Middle frontal gyrus (tissue), 1 donor: ENCODE results near the gene SYPL2.
A peak's percentile ranks its signal among the peaks of the same experiment; 100 is the strongest.
"Not testable (repeated sequence)": the region's sequence is repeated elsewhere in the genome, so short reads cannot be mapped to it uniquely, and the experiment has no call there.

Experiments used
- DNase-seq: peaks from one replicate; pipeline ENCODE4 v3.0.0-alpha.2; 2015; ENCODE audit warnings: low spot score; ENCODE audit errors: extremely low spot score

SYPL2 gene

DNA sequence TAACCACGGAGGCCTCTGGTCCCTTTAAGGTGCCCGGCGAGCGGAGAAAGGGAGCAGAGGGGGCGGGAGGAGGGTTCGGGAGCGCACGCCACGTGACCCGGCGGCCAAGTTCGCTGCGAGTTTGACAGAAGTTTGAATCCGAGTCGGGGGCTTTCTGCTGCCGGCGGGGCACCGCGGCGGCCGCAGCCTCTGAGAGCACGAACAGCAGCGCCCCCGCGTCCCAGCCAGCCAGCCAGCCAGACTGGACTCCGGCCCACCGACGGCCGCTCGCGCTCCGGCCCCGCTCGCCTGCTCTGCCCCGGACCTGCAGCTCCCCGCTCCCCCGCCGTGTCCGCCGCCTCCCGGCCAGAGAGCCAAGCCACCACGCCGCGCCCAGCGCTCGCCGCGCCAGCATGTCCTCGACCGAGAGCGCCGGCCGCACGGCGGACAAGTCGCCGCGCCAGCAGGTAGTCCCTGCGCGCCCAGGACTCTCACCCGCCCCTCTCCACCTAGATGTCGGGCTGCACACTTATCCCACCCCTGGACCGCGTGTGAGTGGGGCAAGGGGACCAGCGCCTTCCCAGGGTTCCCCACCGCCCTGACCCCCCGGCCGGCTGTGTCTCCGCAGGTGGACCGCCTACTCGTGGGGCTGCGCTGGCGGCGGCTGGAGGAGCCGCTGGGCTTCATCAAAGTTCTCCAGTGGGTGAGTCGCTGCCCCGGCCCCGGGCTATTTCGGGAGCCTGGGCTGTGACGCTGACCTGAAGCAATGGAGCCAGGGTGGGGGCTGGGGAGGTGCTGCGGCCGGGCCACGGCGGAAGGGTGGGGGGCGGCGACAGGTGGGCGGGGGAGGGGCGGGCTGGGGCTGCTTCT, at the start of gene SYPL2:
SYPL2 (plus strand) TSS at position 95 of the 849 bp plus-strand sequence; CDS start at position 393, 298 bp downstream.
- DNase-seq, result no peak

DNA sequence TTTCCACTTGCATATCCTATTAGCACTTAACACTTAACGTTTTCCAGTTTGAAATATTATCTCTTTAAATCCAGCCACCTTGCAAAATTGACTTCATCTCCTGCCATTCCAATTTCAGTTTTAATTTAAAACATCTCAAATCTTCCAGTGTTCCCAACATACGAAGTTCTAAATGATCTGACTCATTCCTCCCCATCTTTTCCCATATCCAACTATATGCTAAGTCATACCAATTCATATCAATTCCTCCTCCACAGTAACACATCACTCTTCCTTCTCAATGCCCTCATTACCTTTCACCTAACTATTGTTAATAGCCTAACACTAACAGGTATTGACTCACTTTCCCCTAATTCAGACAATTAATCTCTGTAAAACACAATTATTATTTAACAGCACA, 42.8 kb upstream of the SYPL2 start:
- DNase-seq, result no peak

DNA sequence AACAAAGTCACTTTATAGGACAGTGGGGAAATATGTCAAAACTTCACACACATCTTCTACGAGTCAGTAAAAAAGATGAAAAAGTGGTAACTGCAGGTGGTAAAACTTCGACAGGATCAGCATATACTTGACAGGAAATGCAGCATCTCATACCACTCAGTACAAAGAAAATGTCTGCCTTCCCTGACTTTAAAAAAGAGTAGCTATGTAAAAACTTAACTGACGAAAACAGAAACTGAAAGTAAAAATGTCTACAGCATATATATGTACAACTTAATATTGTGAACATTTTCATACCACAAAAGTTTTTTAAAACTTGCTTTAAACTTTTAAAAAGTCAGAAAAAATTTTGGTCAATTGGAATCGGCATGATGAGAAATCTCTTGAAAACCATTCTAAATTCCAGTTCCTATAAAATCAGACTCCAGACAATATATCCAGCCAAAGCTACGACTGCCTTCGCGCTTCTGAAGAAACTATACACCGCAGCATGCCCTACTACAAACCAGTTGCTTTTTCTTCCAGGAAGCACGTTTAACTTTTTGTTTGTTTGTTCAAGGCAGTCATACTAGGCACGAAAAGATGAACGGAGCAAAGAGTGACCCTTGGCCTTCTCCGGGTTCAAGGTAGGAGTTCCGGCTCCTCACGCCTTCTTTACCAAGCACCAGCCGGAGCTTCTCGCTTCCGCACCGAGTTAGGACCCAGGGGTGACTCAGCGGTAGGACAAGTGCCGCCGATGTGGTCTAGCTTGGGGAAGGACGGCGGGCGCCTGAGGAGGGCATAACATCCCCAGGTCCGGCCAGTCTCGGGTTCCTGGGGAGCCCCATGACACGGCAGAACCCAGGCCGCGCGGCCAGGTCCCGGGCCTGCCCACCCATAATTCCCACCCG, 40.7 kb upstream of the SYPL2 start:
- no peak for DNase-seq

DNA sequence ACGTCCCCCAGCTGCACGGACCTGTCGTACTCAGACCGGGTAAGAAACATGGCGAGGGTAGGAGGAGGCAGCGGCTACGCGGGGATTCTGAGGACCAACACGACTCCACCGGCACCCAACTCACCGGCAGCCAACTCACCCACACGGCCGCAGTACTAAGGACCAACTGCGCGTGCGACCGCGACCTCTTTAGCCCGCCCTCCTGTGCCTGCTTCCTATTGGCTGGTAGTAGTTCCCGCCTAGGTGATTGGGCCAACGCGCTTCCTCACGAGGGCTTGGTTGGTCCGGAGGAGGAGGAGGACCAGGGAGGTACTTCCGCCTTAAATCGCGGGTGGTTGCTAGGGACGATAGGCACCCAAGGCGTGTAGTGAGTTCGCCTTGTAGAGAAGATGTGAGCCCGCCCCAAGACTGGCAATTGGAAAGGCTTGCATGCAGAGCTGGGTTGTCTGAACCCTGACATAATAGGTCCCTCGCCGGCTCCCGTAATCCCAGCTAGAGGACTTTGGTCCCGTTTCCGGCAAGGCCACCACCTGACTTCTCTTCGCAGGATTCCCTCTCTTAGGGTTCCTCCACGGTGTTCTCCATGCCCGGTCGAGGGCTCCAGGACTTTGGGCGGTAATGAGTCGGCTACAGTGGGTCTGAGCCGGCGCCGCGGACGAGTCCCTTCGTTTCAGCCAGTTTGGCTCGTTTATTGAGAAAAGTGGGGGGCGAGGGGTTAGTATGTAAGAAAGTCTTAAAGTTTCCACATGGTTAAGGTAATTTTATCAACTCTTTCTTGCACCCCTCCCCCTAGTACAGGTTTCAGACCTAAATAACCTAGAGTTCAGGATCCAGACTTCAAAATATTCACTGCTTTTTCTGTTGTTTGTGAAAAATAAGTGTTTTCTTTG, 39.8 kb upstream of the SYPL2 start, which contains the start of gene PSMA5:
PSMA5 (minus strand) TSS at position 168 of the 890 bp plus-strand sequence; CDS start at position 50, 118 bp downstream.
- peak; percentile 99 for DNase-seq

DNA sequence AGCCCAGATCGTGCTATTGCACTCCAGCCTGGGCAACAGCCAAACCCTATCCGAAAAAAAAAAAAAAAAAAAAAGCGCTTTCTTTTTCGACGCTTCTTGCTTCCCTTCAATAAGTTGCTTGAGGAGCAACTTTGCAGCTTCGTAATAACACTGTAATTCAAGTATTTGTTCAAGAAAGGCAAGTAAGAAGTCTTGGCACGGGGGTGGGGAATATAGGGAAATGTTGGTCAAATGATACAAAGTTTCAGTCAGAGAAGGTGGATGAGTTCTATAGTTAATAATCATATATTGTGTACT, 39.2 kb upstream of the SYPL2 start:
- no peak for DNase-seq

DNA sequence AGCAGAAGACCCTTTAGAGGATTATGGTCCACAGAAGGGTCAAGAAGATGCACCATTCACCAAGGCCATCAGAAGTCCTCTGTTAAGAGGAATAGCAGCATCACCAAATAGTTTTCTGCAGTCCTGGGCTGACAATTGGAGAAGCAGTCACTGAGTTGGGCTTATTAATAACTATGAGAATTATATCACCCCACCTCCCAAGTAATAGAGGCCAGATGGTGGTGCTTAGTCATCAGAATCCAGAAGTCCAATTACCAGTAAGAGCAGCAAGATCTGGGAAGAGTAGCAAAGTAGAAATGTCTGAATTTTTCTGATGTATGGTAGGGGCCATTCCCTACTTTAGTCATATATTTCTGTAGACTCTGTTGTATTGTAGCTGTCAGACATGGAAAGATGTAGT, 34.0 kb upstream of the SYPL2 start:
- no peak for DNase-seq

DNA sequence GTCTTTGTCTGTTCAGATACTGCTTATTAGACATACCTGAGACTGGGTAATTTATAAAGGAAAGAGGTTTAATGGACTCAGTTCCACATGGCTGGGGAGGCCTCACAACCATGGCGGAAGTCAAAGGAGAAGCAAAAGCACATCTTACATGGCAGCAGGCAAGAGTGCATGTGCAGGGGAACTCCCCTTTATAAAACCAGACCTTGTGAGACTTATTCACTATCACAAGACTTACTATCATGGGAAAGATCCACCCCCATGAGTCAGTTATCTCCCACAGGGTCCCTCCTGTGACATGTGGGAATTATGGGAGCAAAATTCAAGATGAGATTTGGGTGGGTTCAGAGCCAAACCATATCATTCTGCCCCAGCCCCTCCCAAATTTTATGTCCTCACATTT, 33.0 kb upstream of the SYPL2 start:
- DNase-seq, result no peak

DNA sequence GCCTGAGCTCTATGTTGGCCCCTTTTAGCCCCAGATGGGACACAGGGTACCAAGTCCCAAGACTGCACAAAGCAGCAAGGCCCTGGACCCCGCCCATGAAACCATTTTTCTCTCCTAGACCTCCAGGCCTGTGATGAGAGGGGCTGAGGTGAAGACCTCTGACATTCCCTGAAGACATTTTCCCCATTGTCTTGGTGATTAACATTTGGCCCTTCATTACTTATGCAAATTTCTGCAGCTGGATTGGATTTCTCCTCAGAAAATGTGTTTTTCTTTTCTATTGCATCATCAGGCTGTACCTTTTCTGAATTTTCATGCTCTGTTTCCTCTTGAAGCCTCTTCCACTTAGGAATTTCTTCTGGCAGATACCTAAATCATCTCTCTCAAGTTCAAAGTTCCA, 31.9 kb upstream of the SYPL2 start:
- no peak for DNase-seq

DNA sequence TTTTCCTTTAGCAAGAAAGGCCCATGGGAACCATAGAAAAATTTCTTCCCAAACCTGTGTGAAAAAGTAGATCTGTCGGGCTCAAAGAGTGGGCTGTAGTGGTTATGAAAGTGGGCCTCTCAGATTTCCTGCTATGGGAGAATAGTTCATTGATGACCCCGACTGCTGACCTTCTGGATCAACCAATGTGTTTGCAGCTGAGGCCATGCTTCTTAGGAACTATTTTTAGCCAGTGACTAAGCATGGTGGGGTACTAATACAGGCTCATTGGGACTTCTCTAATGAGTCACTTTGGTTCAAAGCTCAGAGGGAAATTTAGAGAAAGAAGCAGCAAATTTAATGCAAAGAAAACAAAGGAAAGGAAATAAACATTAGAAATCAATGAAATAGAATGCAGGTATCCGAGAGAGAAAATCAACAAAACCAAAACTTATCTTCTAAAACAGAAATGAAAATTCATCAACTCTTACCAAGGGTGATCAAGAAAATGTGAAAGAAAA, 27.5 kb upstream of the SYPL2 start:
- no peak for DNase-seq

DNA sequence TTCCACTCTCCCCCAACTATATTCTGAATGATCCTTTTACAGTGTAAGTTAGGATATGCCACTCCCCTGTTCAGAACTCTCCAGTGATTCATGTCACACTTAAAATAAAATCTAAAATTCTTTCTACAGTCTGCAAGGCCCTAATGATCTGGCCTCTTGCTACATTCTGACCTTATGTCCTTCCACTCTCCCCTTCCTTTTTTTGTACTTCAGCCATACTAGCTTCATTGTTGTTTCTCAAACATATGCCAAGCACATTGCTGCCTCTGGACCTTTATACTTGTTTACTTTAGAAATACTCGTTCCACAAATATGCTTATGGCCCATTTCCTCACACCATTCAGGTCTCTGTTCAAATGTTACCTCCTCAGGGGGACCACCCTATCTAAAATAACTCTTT, 25.3 kb upstream of the SYPL2 start:
- no peak for DNase-seq

DNA sequence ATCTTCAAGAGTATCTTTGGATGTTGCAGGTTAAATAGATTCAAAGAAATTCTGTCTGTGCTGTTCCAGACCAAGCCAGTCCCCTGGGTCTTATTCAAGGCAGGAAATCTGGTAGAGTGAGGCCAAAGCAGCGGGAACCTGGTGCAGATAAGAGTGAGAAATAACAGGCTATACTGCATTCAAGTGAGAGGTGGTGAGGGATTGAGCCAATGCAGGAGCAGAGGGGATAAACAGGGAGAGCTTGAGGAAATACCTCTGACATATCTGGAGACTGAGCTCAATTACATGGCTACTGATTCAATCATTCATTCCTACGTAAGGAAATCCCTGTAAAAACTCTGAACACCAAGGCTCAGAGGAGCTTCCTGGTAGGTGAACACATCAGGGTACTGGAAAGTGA, 22.9 kb upstream of the SYPL2 start:
- DNase-seq, result no peak

DNA sequence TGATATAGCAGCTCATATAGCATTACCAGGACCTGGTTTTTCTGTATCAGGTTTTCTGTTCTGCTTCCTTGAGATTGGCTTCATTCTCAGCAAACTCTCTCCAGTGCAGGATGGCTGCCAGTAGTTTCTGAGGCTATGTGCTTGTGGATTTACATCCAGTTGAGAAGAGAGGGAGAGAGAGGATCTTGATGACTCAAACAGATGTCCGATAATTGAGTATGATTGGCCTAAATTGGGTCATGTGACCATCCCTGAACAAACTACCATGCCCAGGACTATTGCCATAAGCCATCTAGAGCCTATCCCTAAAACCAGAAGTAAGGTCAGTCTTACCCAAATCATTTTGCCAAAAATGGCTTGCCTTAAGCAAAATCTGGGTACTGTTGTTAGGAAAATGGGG, 22.0 kb upstream of the SYPL2 start:
- DNase-seq, result no peak

DNA sequence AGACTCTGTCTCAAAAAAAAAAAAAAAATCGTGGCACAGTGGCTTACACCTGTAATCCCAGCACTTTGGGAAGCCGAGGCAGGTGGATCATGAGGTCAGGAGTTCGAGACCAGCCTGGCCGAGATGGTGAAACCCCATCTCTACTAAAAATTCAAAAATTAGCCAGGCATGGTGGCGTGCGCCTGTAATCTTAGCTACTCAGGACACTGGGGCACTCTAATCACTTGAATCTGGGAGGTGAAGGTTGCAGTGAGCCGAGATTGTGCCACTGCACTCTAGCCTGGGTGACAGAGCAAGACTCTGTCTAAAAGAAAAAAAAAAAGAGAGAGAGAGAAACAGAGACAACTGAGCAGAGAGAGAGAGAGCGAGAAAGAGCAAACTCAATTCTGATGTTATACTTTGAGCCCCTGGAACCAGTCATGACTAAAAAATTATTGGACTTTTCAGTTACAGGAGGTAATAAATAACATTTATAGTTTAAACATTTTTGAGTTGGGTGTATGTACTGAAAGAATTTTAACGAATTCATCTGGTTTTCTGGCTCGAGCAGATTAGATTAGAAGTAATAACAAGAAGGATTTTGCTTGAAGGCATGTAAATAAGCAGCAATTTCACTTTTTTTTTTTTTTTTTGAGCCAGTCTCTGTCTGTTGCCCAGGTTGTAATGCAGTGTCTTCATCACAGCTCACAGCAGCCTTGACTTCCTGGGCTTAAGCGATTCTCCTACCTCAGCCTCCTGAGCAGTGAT, 20.2 kb upstream of the SYPL2 start:
- not testable (repeated sequence) for DNase-seq

DNA sequence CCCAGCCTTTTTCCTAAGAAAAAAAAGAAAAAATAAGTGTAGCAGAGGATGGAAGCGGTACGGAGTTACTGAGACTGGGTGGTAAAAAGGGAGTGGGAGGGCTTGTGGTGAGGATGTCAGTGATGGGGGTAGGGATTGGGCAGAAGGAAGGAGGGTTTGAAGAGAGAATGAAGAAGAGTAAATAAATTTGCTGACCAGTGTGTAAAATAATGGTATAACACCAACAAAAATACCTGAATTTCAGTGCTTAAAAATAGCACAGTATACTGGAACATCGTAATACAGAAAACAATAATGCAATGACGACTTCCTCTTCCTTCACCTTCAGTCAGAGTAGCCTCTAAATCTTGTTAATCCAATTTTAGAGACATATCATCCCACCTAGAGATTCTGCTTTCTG, 18.8 kb upstream of the SYPL2 start:
- no peak for DNase-seq

DNA sequence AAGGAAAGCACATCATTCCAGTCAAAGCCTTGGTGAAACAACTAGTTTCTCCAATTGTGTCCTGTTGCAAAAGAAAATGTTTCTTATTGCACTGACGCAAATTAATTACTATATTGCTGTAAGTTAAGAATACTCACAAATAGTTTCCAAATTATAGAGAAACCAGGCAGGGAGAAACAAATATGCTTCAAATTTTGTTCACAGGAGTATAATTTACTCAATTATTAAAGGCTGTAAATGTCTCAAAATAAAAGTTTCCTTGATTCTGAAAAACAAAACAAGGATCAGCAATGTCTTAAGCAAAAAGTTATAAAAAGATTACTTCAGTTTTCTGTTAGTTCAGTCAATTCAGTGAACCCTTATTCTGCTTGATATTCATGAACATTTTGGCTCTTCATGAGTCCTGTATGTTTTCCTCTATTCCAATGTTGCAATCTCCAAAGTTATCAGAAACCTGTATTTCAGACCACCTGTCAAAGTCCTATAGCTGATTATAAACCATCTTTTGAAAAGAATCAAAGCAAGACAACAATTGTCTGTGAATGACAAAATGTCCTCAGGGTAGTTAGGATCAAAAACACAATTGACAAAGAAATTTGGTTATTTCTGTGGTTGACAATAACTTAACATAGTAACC, 11.7 kb upstream of the SYPL2 start:
- DNase-seq, result no peak

DNA sequence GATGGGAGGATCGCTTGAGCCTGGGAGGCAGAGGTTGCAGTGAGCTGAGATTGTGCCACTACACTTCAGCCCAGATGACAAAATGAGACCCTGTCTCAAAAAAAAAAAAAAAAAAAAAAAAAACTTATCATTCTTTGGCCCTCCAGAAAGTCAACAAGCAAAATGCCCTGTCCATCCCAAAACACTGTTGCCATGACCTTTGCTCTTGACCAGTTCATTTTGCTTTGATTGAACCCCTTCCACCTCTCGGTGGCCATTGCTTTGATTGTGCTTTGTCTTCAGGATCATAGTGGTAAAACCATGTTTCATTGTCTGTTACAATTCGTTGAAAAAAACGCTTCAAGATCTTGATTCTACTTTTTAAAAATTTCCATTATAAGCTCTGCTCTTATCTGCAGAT, 8.5 kb upstream of the SYPL2 start:
- no peak for DNase-seq

DNA sequence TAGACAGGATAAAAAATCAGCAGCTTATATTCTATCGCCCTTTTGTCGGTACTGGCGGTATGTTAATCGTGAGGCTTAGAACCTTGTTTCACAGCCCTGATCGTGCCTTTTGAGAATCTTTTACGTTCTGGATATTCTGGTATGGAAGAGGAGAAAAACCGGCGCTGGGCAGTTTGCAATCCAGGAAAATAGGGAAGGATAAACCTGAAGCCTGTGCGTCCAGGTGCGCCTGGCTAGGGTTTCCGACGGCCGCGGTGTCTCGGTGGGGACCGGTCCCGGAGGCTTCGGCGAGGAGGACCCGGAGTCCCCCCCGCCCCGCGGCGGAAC, 258 bp upstream of the SYPL2 start:
- DNase-seq, result no peak

DNA sequence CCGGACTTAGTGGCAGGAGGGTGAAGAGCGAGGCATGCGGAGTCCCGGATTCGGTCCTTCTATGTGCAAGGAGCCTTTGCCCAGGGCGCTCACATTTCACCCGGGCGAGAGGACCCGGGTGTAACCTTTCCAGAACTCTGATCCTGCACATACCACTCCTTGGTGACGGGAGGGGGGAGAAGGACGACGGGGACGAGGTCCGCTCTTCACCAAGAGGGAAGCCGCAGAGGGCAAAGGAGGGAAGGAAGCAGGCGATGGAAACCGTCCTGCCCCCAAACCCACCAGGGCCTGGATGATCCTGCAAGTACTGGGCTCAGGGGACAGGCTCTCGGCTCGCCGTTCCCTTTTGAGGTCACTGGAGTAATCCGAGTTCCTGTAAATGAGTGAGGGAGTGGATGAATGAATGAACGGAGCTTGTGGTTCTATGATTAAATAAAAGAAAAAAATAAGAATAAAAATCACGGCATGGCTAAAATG, 993 bp downstream of the SYPL2 start:
- no peak for DNase-seq

DNA sequence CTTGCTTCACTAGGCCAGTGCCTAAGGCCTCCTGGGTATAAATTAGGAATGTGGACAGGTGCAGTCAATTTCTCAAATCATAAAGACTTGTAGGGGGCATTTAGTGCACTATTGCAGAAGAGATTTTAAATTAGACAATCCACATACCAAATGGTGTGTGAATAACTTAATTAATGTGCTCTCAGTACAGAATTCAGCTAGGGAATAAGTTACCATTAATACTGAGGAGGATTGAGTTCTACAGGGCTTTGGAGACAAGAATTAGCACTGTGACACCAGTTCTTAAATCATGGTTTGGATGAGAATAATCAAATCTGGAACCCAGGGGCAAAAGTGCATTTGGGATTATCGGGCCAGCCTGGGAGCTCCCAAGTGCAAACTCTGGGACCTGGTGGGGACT, 1.7 kb downstream of the SYPL2 start:
- no peak for DNase-seq

DNA sequence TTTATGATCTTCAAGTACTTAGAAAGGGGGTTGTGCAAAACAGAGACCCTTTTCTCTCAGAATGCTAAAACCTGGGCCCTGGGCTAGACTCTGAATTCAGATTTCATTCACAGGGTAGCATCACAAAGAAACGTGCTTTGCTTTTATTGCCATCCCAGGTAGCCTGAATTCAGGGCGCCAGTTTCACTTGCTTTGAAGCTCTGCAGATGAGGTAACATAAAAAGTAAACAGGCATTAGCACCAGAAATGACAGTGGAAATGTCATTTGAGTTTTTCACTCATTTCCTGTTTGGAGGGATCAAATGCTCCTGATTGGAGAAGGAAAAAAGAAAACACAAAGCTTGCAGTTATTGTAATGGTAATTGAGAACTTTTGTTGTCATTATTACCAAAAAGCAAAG, 2.6 kb downstream of the SYPL2 start:
- DNase-seq, result no peak
